HEK293 (cell line): Measurements from ENCODE around the gene LCOR.

Source experiments
- SCRT1 ChIP-seq: fragments of 450-650 bp; formaldehyde crosslinking; IDR thresholded peaks from 2 replicates; pipeline ENCODE4 v1.5.1; 2016; ENCODE audit warnings: missing biosample characterization, missing genetic modification characterization, borderline replicate concordance
- ZFP3 ChIP-seq: fragments of 450-650 bp; formaldehyde crosslinking; IDR thresholded peaks from 2 replicates; pipeline ENCODE4 v1.5.1; 2016; ENCODE audit warnings: low read depth, missing biosample characterization, missing genetic modification characterization

- TF ChIP-seq ZFP3 (tag by site-specific recombination) = no peak
- TF ChIP-seq SCRT1 = no peak
Observed at GRCh38 chr10:97028126-97028831, 196.2 kb downstream of the LCOR start.
